A549 treated with RU486 at 1 μM for 4 hours (cell line): ENCODE measurements around the gene STOM. TPM values are rescaled to one million over a fixed set of nuclear protein-coding genes. Genes with fewer than 3 reads are reported as not detected.

ENCODE experiments used
- total RNA-seq: library from RNA; stranded (reverse); fragments of 200-300 nt; extraction: Qiagen RNA extraction; gene quantifications from 5 replicates; pipeline ENCODE4 v1.2.3, GENCODE V29; 2022; ENCODE audit warnings: low read depth

STOM gene, protein sequence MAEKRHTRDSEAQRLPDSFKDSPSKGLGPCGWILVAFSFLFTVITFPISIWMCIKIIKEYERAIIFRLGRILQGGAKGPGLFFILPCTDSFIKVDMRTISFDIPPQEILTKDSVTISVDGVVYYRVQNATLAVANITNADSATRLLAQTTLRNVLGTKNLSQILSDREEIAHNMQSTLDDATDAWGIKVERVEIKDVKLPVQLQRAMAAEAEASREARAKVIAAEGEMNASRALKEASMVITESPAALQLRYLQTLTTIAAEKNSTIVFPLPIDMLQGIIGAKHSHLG
- total RNA-seq = 103 to 158 TPM (median 115 TPM) in 5 replicates

DNA sequence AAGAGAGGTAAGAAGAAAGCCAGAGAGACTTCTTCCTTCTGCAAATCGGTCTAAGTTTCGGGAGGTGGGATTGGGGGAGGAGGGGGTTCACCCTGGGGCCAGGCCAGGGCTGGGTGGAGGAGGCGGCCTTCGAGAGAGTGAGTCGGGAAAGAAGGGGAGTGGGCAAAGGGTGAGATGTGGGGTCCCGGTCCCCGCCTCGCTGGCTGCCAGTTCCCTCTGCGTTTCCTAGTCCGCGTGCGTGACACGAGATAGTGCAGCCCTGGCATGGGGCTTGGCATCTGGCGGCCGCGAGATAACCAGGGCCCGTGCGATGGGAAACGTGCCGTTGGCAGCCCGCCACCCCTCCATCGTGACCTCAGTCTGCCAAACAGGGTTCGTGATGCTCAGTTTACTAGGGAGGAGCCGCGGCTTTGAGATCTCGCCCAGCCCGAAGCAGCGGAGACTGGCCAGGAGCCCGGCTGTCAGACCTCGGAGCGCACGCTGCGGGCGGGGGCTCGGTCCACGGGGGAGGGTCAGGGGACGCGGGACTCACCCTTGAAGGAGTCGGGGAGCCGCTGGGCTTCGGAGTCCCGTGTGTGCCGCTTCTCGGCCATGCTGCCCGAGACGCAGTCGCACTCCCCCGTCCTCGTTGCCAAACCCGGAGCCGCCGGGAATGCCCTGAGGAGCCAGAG, at the start of gene STOM:
STOM (minus strand) TSS at position 656 of the 671 bp plus-strand sequence; CDS start at position 593, 63 bp downstream.

Other genes with a start within 250 kb of the STOM start
- 41.5 to 49.3 TPM (median 45.8 TPM) in 5 replicates for gene RAB14, start 168.4 kb downstream of the STOM start, total RNA-seq
- gene GSN, start 102.1 kb downstream of the STOM start, total RNA-seq = 42.9 to 49.0 TPM (median 44.3 TPM) in 5 replicates
- 0.06 TPM in 1 of 5 replicates, not detected in the others for gene GGTA1, start 129.6 kb upstream of the STOM start, total RNA-seq